Measurements from ENCODE around the gene SUSD2. TPM values are rescaled to one million over a fixed set of nuclear protein-coding genes. Genes with fewer than 3 reads are reported as not detected.

Gene SUSD2
- total RNA-seq, 4 donors from 2014 or later, result 0.82 to 2.4 (median 2.0) TPM

- TF ChIP-seq CTCF (IDR thresholded peaks at IDR 0.05; ENCODE audit: low read depth), result no peak
Observed at GRCh38 chr22:24217384-24217783, 36.1 kb downstream of the SUSD2 start.

- no peak for TF ChIP-seq CTCF (IDR thresholded peaks at IDR 0.05; ENCODE audit: low read depth)
Observed at GRCh38 chr22:24219750-24220149, 38.5 kb downstream of the SUSD2 start.

GRCh38 chr22:24224468-24224867 lies 43.2 kb downstream of the SUSD2 start:
- no peak for TF ChIP-seq CTCF (IDR thresholded peaks at IDR 0.05; ENCODE audit: low read depth)

GRCh38 chr22:24225044-24225601 lies 43.8 kb downstream of the SUSD2 start:
- TF ChIP-seq CTCF (IDR thresholded peaks at IDR 0.05; ENCODE audit: low read depth), result no peak

GRCh38 chr22:24225951-24226350 lies 44.7 kb downstream of the SUSD2 start:
- no peak for TF ChIP-seq CTCF (IDR thresholded peaks at IDR 0.05; ENCODE audit: low read depth)

- no peak for TF ChIP-seq CTCF (IDR thresholded peaks at IDR 0.05; ENCODE audit: low read depth)
Observed at GRCh38 chr22:24230911-24231656, 49.8 kb downstream of the SUSD2 start.

- TF ChIP-seq CTCF (IDR thresholded peaks at IDR 0.05; ENCODE audit: low read depth), result no peak
Observed at GRCh38 chr22:24231706-24232105, 50.4 kb downstream of the SUSD2 start.
